Progenitor cell of endocrine pancreas (in vitro differentiated cells): ENCODE data around the gene DNAH11. TPM values are rescaled to one million over a fixed set of nuclear protein-coding genes. Genes with fewer than 3 reads are reported as not detected.

ENCODE experiments used
- DNase-seq: peaks from one replicate; pipeline ENCODE4 v3.0.0; 2021; ENCODE audit warnings: low spot score; ENCODE audit not compliant: unreplicated experiment
- H3K27ac Mint-ChIP-seq: 2 replicates; pipeline ENCODE4 v1.8.0; 2021; ENCODE audit warnings: mild to moderate bottlenecking, moderate library complexity, mixed read lengths
- H3K27me3 Mint-ChIP-seq: 2 replicates; pipeline ENCODE4 v1.8.0; 2021; ENCODE audit warnings: mixed read lengths
- H3K36me3 Mint-ChIP-seq: 2 replicates; pipeline ENCODE4 v1.8.0; 2022; ENCODE audit warnings: mixed read lengths; ENCODE audit not compliant: insufficient read depth
- H3K4me1 Mint-ChIP-seq: 2 replicates; pipeline ENCODE4 v1.8.0; 2021; ENCODE audit warnings: low read depth, mixed read lengths
- H3K4me3 Mint-ChIP-seq: 2 replicates; pipeline ENCODE4 v1.8.0; 2021; ENCODE audit warnings: low read depth, mild to moderate bottlenecking, moderate library complexity, mixed read lengths
- H3K9me3 Mint-ChIP-seq: 2 replicates; pipeline ENCODE4 v1.8.0; 2021; ENCODE audit warnings: low read depth, mixed read lengths
- CTCF ChIP-seq: fragments of 200-600 bp; sonication (generic); IDR thresholded peaks from one replicate; pipeline ENCODE4 v1.5.0; 2021; ENCODE audit warnings: antibody characterized with exemption, mild to moderate bottlenecking; ENCODE audit not compliant: unreplicated experiment
- total RNA-seq: library from RNA; stranded (reverse); gene quantifications from 2 replicates; pipeline ENCODE4 v1.2.1, GENCODE V29; 2021

The DNAH11 gene
- total RNA-seq, 1 donor from 2014 or later: 1.6 TPM

GRCh38 chr7:21939136-21939857 is 396.5 kb downstream of the DNAH11 start:
- peaks cover 14% of the 10 kb centered on the region for H3K9me3 Mint-ChIP-seq
- peaks cover 5% of the 10 kb centered on the region for H3K27me3 Mint-ChIP-seq
- no peak overlapping the region for H3K27ac Mint-ChIP-seq
- no peak for DNase-seq
- no peak overlapping the region for H3K4me3 Mint-ChIP-seq
- TF ChIP-seq CTCF: no peak
- peaks cover 18% of the 10 kb centered on the region for H3K4me1 Mint-ChIP-seq
- H3K36me3 Mint-ChIP-seq: peaks cover 27% of the 10 kb centered on the region

- no peak overlapping the region for H3K4me3 Mint-ChIP-seq
- peaks cover 20% of the 10 kb centered on the region for H3K4me1 Mint-ChIP-seq
- H3K9me3 Mint-ChIP-seq: peaks cover 14% of the 10 kb centered on the region
- peaks cover 25% of the 10 kb centered on the region for H3K36me3 Mint-ChIP-seq
- TF ChIP-seq CTCF: no peak
- DNase-seq: no peak
- H3K27me3 Mint-ChIP-seq: peaks cover 5% of the 10 kb centered on the region
- H3K27ac Mint-ChIP-seq: no peak overlapping the region
Measured at GRCh38 chr7:21939858-21940372, 397.1 kb downstream of the DNAH11 start.

- peaks cover 16% of the 10 kb centered on the region for H3K36me3 Mint-ChIP-seq
- TF ChIP-seq CTCF: no peak
- H3K27ac Mint-ChIP-seq: no peak overlapping the region
- DNase-seq: no peak
- peaks cover 3% of the 10 kb centered on the region for H3K9me3 Mint-ChIP-seq
- H3K4me3 Mint-ChIP-seq: no peak overlapping the region
- H3K4me1 Mint-ChIP-seq: peaks cover 23% of the 10 kb centered on the region
- H3K27me3 Mint-ChIP-seq: peaks cover 5% of the 10 kb centered on the region
Measured at GRCh38 chr7:21941611-21942141, 398.8 kb downstream of the DNAH11 start.

DNA sequence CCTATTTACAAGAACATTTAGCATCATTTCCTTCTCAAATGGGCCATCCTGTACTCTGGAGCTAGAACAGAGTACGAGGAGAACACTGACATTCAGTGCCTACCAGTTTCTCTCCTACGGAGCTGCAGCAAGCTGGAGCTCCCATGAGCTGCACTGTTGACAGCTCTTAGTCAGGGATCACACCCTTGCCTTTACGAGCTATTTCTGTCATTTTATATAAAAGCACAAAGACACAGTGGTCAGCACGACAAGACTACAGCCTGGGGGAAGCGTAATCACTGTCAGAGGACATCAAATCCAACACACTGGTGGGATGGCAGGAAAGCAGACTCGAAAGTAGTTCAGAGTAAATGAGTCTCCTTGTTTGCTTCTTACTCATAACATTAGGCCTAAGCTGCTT is 400.1 kb downstream of the DNAH11 start:
- H3K27me3 Mint-ChIP-seq: peaks cover 10% of the 10 kb centered on the region
- no peaks in the 10 kb centered on the region for H3K9me3 Mint-ChIP-seq
- peaks cover 8% of the 10 kb centered on the region for H3K36me3 Mint-ChIP-seq
- peaks cover 24% of the 10 kb centered on the region for H3K4me1 Mint-ChIP-seq
- H3K4me3 Mint-ChIP-seq: peak overlapping the region; percentile 2
- no peak for TF ChIP-seq CTCF
- no peak for DNase-seq
- H3K27ac Mint-ChIP-seq: no peak overlapping the region

DNA sequence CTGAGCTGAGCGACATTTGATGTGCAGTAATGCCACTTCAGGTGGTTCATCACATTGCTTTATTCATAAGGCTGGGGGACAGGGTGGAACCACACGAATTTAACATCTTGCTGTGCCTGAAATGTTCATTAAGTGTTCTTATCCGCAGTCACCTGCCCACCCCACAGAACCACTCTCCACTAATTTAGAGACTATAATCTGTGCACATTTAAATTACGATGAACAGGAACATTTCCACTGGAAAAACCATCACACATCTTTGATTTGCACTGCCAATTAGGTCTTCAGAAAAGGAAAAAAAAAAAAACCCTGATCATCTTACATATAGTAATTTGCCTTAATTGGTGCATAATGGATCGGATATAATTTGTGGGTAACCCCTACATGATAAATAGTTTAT is 400.6 kb downstream of the DNAH11 start:
- Mint-ChIP-seq H3K27me3 (peaks cover 10% of the 10 kb centered on the region), H3K4me3 (peak overlapping the region; percentile 78), H3K27ac (no peak overlapping the region), H3K36me3 (peaks cover 5% of the 10 kb centered on the region), H3K9me3 (no peaks in the 10 kb centered on the region), H3K4me1 (peaks cover 27% of the 10 kb centered on the region)
- no peak for DNase-seq
- no peak for TF ChIP-seq CTCF
